ENCODE results near the gene TNRC6A. TPM values are rescaled to one million over a fixed set of nuclear protein-coding genes. Genes with fewer than 3 reads are reported as not detected.

The TNRC6A gene
- total and polyA plus RNA-seq, 2 of the 13 experiments (the other 11 are each of a cell fraction or from before 2014, with no cell fraction given) = 30.9 to 43.6 TPM

- TF ChIP-seq REL (CRISPR knock-in tag; conservative IDR thresholded peaks at IDR 0.05) (peak; percentile 96), ZHX1 (CRISPR knock-in tag; IDR thresholded peaks at IDR 0.05; ENCODE audit: low read depth) (peak; percentile 78; the same call in 1 of the 2 replicates), SP4 (CRISPR knock-in tag; IDR thresholded peaks at IDR 0.05) (peak; percentile 56; the same call in 1 of the 2 replicates), ZBTB10 (CRISPR knock-in tag; IDR thresholded peaks at IDR 0.05; ENCODE audit: borderline replicate concordance) (peak; percentile 74; the same call in 1 of the 2 replicates), TIGD3 (CRISPR knock-in tag; IDR thresholded peaks at IDR 0.05; ENCODE audit: borderline replicate concordance) (0 out of 2 replicates have a peak, but pooled peaks have one; percentile 78), IRF2 (CRISPR knock-in tag; IDR thresholded peaks at IDR 0.05) (peak; percentile 93), ZNF205 (CRISPR knock-in tag; IDR thresholded peaks at IDR 0.05) (peak; percentile 87), ETV5 (CRISPR knock-in tag; IDR thresholded peaks at IDR 0.05; ENCODE audit: borderline replicate concordance) (peak; percentile 70), FUBP1 (CRISPR knock-in tag; IDR thresholded peaks at IDR 0.05; ENCODE audit: borderline replicate concordance) (no peak), HMGA1 (CRISPR knock-in tag; conservative IDR thresholded peaks at IDR 0.05) (no peak), RELA (CRISPR knock-in tag; IDR thresholded peaks at IDR 0.05) (peak; percentile 73; the same call in 1 of the 2 replicates), SAFB2 (CRISPR knock-in tag; IDR thresholded peaks at IDR 0.05; ENCODE audit: borderline replicate concordance, low read depth) (no peak), ARHGAP35 (CRISPR knock-in tag; IDR thresholded peaks at IDR 0.05; ENCODE audit: borderline replicate concordance) (peak; percentile 94), ELF1 (CRISPR knock-in tag; IDR thresholded peaks at IDR 0.05) (peak; percentile 41; the same call in 1 of the 2 replicates), TAF15 (IDR thresholded peaks at IDR 0.05; ENCODE audit: low read depth, low read length, poor library complexity, severe bottlenecking) (no peak), SALL2 (CRISPR knock-in tag; IDR thresholded peaks at IDR 0.05) (0 out of 2 replicates have a peak, but pooled peaks have one; percentile 86), SMAD3 (CRISPR knock-in tag; IDR thresholded peaks at IDR 0.05) (peak; percentile 99), ZFP41 (CRISPR knock-in tag; IDR thresholded peaks at IDR 0.05; ENCODE audit: borderline replicate concordance) (peak; percentile 88; the same call in 1 of the 2 replicates), ZNF619 (CRISPR knock-in tag; IDR thresholded peaks at IDR 0.05) (peak; percentile 74; the same call in 1 of the 2 replicates), ZSCAN12 (CRISPR knock-in tag; IDR thresholded peaks at IDR 0.05) (peak; percentile 93)
Observed at GRCh38 chr16:24858219-24859041, 129.0 kb downstream of the TNRC6A start (continued).
